Measurements from ENCODE around the gene IRX3.

Gene IRX3

DNA sequence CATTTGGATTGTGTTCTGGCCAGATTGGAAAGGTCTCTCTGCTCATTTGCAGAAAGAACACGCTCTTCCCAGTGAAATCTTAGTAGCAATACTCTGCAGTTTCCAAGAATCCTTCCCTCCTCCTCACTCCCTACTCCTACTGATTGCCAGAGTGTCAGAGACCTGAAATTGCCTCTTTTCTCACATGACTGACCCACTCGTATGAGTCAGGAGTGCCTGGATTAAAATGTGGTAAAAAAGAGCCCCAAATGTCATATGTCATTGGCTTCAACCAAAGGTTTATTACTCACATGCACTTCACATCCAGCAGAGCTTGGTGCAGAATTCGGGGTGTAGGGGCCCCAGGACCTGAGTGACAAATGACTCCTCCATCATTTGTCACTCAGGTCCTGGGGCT lies 39.7 kb upstream of the IRX3 start:
- peaks cover 2% of the 10 kb centered on the region; the same call in 1 of the 2 replicates for H3K27me3 ChIP-seq (replicated peaks; ENCODE audit: control insufficient read depth, insufficient read depth, low read length)
- TF ChIP-seq, protein P1, sequence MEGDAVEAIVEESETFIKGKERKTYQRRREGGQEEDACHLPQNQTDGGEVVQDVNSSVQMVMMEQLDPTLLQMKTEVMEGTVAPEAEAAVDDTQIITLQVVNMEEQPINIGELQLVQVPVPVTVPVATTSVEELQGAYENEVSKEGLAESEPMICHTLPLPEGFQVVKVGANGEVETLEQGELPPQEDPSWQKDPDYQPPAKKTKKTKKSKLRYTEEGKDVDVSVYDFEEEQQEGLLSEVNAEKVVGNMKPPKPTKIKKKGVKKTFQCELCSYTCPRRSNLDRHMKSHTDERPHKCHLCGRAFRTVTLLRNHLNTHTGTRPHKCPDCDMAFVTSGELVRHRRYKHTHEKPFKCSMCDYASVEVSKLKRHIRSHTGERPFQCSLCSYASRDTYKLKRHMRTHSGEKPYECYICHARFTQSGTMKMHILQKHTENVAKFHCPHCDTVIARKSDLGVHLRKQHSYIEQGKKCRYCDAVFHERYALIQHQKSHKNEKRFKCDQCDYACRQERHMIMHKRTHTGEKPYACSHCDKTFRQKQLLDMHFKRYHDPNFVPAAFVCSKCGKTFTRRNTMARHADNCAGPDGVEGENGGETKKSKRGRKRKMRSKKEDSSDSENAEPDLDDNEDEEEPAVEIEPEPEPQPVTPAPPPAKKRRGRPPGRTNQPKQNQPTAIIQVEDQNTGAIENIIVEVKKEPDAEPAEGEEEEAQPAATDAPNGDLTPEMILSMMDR (IDR thresholded peaks at IDR 0.05; ENCODE audit: insufficient read depth, low read length, poor library complexity, severe bottlenecking) = no peak
- no peaks in the 10 kb centered on the region for H3K36me3 ChIP-seq (ENCODE audit: control insufficient read depth, insufficient read depth, low read length)
- DNase-seq (ENCODE audit: extremely low read depth, insufficient read length) = no peak
- no peak overlapping the region for H3K4me3 ChIP-seq (replicated peaks; ENCODE audit: low read depth, low read length)

DNA sequence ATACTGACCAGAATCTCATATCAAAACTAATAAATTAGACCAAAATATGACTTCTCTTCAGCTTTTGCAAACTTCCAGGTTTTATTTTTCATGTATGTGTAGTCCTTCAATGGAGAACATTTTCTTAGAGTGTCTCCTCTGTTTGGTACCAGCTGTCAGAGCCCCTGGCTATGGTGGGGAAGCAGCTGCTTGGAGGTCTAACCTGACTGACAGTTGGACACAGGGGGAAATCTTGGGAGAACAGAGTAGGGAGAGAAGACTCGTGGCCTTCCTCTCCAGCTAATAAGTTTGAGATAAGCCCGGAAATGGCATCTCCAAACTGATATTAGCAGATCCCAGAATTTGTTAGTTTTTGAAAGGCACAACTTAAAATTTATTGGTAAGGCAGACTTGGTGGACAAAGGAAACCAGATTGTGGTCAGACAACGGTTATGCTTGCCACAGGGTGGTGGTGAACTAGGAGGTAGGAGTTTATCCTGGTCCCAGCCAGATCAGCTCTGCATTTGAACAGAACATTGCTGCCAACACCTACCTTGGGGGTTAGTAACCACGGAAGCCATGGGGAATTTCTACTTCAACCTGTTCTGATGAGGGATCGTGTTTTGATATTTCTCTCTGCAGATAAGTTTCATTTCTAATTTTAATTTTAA lies 39.2 kb upstream of the IRX3 start:
- no peak overlapping the region for H3K4me3 ChIP-seq (replicated peaks; ENCODE audit: low read depth, low read length)
- no peak for DNase-seq (ENCODE audit: extremely low read depth, insufficient read length)
- TF ChIP-seq, protein P1 (IDR thresholded peaks at IDR 0.05; ENCODE audit: insufficient read depth, low read length, poor library complexity, severe bottlenecking) = no peak

DNA sequence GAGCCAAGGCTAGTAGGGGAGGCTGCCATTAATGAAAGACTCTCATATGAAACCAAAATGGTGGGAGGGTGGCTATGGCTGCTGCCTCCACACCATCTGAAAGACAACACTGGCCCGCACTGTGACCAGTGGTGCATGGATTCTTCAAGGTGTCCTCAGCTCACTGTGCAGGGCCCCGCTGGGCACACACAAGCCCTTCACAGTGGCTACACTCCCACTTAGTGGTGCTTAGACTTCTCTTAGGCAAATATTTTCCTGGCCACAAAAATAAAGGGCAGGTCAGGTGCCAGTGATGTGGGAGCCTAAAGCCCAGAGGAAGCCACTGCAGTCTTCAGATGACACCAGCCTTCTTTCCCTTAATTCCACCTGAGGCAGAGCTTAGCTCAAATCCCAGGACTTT lies 38.1 kb upstream of the IRX3 start:
- Histone ChIP-seq H3K4me3 (replicated peaks; ENCODE audit: low read depth, low read length) (no peak overlapping the region), H3K27me3 (replicated peaks; ENCODE audit: control insufficient read depth, insufficient read depth, low read length) (no peaks in the 10 kb centered on the region; the same call in 1 of the 2 replicates), H3K36me3 (ENCODE audit: control insufficient read depth, insufficient read depth, low read length) (no peaks in the 10 kb centered on the region)
- TF ChIP-seq, protein P1 (IDR thresholded peaks at IDR 0.05; ENCODE audit: insufficient read depth, low read length, poor library complexity, severe bottlenecking) = no peak
- no peak for DNase-seq (ENCODE audit: extremely low read depth, insufficient read length)

More for the DNA sequence above, 39.2 kb upstream of the IRX3 start:
- peaks cover 2% of the 10 kb centered on the region; the same call in 1 of the 2 replicates for H3K27me3 ChIP-seq (replicated peaks; ENCODE audit: control insufficient read depth, insufficient read depth, low read length)
- no peaks in the 10 kb centered on the region for H3K36me3 ChIP-seq (ENCODE audit: control insufficient read depth, insufficient read depth, low read length)

DNA sequence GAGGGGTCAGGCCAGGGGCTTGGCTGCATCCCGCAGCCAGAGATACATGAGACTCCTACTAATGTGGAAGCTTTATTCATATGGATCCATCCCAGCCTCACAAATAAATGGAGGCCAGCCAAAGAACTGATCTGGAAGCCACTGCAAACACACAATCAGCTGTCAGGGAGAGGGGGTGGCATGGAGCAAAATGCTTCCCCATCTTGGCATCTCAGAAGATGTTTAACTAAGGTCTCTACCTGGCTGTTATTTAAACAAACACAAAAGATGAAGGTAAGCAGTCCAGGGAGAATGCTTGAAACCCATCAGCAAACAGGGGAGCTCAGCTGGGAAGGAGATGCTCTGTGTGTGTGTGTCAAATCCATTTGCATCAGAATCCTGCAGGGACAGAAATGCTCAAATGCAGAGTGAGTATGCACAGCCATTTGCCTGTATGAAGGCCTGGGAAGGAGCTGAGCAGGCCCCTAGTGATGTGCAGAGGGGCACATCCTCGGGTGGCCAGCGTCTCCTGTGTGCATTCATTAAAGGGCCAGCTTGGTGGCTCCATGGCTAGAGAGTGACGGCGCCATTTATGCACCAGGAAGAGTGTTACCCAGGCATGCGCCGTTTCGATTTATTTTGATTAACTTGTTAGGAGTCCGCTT lies 34.2 kb upstream of the IRX3 start:
- Histone ChIP-seq H3K27me3 (replicated peaks; ENCODE audit: control insufficient read depth, insufficient read depth, low read length) (no peaks in the 10 kb centered on the region), H3K36me3 (ENCODE audit: control insufficient read depth, insufficient read depth, low read length) (no peaks in the 10 kb centered on the region), H3K4me3 (replicated peaks; ENCODE audit: low read depth, low read length) (no peak overlapping the region)
- TF ChIP-seq, protein P1 (IDR thresholded peaks at IDR 0.05; ENCODE audit: insufficient read depth, low read length, poor library complexity, severe bottlenecking) = no peak
- DNase-seq (ENCODE audit: extremely low read depth, insufficient read length) = no peak

DNA sequence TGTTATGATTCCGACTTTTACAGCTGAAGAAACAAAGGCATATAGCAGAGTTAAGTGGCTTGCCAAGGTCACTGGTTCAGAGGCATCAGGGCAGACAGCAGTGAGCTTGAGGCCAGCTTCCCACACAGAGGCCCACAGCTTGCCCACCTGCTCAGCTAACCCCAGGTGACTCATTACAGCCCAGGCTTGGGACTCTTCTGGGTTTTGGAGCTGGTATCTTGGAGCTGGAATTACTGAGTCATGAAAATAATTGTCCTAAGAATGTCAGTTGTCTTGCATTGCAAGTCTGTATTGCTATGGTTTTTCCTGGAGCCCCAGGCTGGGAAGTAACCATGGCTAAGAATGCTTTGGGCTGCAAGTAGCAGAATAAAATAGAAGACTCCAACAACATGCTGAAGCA lies 32.4 kb upstream of the IRX3 start:
- H3K4me3 ChIP-seq (replicated peaks; ENCODE audit: low read depth, low read length) = no peak overlapping the region

More for the DNA sequence above, 32.4 kb upstream of the IRX3 start:
- Histone ChIP-seq H3K27me3 (replicated peaks; ENCODE audit: control insufficient read depth, insufficient read depth, low read length) (no peaks in the 10 kb centered on the region), H3K36me3 (ENCODE audit: control insufficient read depth, insufficient read depth, low read length) (no peaks in the 10 kb centered on the region)
- no peak for DNase-seq (ENCODE audit: extremely low read depth, insufficient read length)
- TF ChIP-seq, protein P1 (IDR thresholded peaks at IDR 0.05; ENCODE audit: insufficient read depth, low read length, poor library complexity, severe bottlenecking) = no peak

Measured in GM06990 (cell line).